IPS-20b (cell line): ENCODE data around the gene TUBB1.

Experiments used
- H3K27ac ChIP-seq: one replicate; pipeline ENCODE4 v1.5.1; 2013; ENCODE audit warnings: low read length
- H3K27me3 ChIP-seq: 2 replicates; pipeline ENCODE4 v1.6.1; 2013; ENCODE audit warnings: mild to moderate bottlenecking, low read length, inconsistent platforms; ENCODE audit not compliant: insufficient read depth
- H3K36me3 ChIP-seq: 2 replicates; pipeline ENCODE4 v1.6.1; 2013; ENCODE audit warnings: low read depth, mild to moderate bottlenecking, inconsistent platforms, low read length, moderate library complexity; ENCODE audit not compliant: insufficient read depth
- H3K4me1 ChIP-seq: 2 replicates; pipeline ENCODE4 v1.6.1; 2013; ENCODE audit warnings: mild to moderate bottlenecking, control low read depth, inconsistent platforms, low read length, moderate library complexity; ENCODE audit not compliant: insufficient read depth
- H3K4me3 ChIP-seq: 2 replicates; pipeline ENCODE4 v1.5.1; 2013; ENCODE audit warnings: mild to moderate bottlenecking, low read length, inconsistent platforms
- H3K9ac ChIP-seq: 2 replicates; pipeline ENCODE4 v1.6.1; 2013; ENCODE audit warnings: low read depth, mild to moderate bottlenecking, inconsistent platforms, low read length, moderate library complexity
- H3K9me3 ChIP-seq: 2 replicates; pipeline ENCODE4 v1.6.1; 2013; ENCODE audit warnings: mild to moderate bottlenecking, low read depth, low read length, inconsistent platforms; ENCODE audit not compliant: insufficient read depth

Gene TUBB1

GRCh38 chr20:59075934-59076508 is 56.8 kb downstream of the TUBB1 start:
- Histone ChIP-seq H3K36me3 (no peaks in the 10 kb centered on the region), H3K4me3 (no peak overlapping the region), H3K27ac (no peak overlapping the region), H3K27me3 (0 out of 2 replicates have a peak, but pooled peaks cover 4% of the 10 kb centered on the region), H3K9me3 (no peaks in the 10 kb centered on the region), H3K9ac (no peak overlapping the region), H3K4me1 (no peaks in the 10 kb centered on the region; the same call in 1 of the 2 replicates)
